KOPT-K1 (cell line): Measurements from ENCODE around the gene OR2B2.

ENCODE experiments used
- H3K27ac ChIP-seq: fragments of 200-600 bp; sonication (generic); 2 replicates; pipeline ENCODE4 v1.5.1; 2016; ENCODE audit warnings: antibody characterized with exemption, mild to moderate bottlenecking, low read depth, low read length; ENCODE audit not compliant: poor library complexity, severe bottlenecking
- H3K36me3 ChIP-seq: fragments of 200-600 bp; sonication (generic); 2 replicates; pipeline ENCODE4 v1.5.1; 2017; ENCODE audit warnings: antibody characterized with exemption, mild to moderate bottlenecking, low read length, moderate library complexity; ENCODE audit not compliant: insufficient read depth
- H3K9me3 ChIP-seq: fragments of 200-600 bp; sonication (generic); 2 replicates; pipeline ENCODE4 v1.5.1; 2017; ENCODE audit warnings: antibody characterized with exemption, low read length, mild to moderate bottlenecking; ENCODE audit not compliant: insufficient read depth, poor library complexity, severe bottlenecking

OR2B2 gene

DNA sequence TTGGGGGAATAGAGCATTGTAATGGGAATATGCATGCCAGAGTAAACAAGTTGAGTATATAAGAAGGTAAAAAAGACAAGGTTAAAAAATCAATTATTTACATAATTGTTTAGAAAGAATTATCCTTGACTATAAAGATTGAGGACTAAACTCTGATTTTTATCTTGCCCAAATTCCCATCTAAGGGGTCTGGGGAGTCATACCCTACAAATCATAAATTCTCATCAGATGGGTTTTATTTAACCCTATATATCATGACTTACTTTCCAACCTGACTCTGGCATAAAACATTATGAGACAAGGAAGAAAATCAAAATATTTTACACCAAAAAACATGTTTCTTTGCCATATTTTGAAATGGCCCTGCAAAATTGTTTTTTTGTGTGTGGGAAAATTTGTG, 12.7 kb downstream of the OR2B2 start:
- Histone ChIP-seq H3K27ac (no peak overlapping the region), H3K9me3 (no peaks in the 10 kb centered on the region), H3K36me3 (no peaks in the 10 kb centered on the region)

DNA sequence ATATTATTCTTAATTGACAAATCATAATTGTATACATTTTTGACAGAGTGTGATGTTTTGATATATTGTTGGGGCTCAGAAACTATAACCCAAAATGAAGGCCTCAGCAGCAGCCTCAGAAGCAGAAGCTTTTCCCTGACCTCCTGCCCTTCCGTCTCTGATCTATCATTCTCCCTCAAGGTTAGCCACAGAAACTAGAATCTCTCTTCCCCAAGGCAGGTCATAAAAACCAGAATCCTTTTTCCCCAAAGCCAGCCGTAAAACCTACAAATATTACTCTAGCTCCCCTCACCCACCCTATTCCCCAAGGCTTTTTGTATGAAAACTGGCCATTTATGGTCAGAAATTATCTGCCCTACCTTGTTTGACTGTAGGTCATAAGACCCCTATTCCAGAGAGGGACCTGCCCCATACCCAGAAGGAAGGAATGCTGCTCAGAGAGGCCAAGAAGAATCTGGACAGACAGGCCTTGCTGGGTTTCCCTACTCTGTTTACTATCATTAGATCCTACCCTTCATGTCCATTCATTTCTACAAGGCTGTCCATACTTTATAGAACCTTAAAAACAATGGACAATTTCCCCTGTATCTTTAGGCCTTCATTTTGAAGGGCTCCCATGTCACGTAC, 14.5 kb downstream of the OR2B2 start:
- Histone ChIP-seq H3K27ac (no peak overlapping the region), H3K36me3 (no peaks in the 10 kb centered on the region), H3K9me3 (no peaks in the 10 kb centered on the region)

DNA sequence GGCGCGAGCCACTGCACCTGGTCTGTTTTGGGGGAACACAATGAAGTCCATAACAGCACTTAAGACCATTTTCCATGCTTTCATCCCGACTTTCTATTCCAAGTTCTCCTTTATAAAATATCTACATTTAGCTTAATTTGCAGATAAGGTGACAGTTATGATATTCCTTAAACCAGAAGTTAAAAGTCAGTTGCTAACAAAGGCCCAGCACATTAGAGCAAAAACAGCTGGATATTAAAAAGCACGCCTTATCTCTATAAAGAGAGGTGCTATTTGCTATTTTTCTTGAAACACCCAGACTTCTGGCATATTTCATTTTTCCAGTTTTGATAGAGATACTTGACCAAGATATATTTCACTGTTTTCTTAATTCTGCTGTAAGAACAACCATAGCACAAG, 15.8 kb downstream of the OR2B2 start:
- Histone ChIP-seq H3K36me3 (no peaks in the 10 kb centered on the region), H3K27ac (peak overlapping the region; percentile 98), H3K9me3 (no peaks in the 10 kb centered on the region)

DNA sequence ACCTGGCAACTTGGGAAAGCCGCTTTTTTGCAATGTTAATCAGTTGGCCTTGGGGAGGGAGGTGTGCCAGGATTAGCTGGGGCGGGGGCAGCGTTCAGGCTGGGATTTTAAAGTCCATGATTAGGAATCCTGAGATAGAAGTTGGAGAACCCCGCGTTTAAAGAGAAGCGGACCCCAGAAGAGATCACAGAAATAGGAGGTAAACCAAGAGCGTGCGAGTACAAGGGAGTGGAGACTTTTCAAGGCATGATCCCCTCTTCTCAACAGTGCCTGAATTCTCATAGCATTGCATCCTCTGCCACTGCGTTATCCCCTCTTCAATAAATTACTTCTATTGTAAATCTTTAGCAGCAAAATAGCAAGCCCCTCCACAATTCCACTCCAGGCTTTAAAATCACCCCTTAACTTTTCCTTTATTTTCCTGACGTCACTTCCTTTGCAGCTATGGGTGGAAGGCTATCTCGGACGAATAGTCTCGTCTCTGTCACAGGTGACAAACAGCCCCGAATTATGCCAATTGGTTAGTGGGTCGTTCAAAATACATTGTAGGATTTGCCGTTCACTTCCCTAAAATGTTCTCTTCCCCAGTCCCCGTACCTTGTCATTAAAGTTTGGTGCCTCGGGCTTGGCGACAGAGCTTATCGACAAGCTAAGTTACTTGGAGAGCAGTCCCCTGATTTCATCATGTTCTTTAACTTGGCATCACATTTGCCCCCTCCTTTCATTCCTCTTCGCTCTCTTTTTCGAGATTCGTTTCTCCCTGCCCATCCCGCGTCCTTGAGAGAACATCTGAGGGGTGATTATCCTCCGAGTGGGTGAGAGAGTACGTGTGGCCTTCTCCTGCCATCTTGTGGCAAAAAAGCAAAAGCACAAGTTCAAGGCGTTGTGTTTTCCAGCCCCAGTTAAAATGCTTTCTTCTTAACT, 17.1 kb downstream of the OR2B2 start:
- Histone ChIP-seq H3K9me3 (no peaks in the 10 kb centered on the region), H3K36me3 (no peaks in the 10 kb centered on the region), H3K27ac (peak overlapping the region; percentile 98)

DNA sequence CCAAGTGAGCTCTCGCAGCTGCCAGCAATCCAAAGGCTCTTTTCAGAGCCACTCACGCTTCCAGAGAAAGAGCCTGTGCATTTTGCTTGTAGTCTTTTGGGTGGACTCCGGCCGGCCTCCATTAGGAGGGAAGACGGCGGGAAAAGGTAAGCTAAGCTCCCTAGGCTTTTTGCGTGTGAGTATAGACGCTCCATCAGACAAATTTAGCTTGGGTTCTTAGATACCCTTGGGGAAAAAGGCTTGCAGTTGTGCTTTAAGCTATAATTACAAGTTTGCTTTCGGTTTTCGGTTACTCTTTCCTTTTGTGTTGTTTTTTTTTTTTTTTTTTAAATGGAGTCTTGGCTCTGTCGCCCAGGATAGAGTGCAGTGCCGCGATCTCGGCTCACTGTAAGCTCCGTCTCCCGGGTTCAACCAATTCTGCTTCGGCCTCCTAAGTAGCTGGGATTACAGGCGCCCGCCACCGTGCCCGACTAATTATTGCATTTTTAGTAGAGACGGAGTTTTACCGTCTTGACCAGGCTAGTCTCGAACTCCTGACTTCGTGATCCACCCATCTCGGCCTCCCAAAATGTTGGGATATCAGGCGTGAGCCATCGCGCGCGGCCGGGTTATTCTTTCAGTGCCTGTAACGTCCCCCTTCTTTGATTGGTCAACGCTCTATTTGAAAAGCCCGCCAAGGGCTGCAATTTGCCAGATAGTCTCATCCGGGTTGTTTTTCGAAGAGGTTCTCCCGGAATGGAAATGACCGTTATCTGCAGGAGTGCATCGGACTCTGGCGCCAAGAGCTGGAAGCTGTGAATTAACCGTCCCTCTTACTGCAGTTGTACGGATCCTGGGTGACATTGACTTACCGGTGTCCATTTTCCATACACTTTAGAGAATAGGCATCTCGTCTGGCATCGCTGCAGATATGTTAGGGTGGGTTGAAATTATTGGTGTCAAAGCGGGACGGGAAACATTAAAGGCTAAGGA, 18.1 kb downstream of the OR2B2 start:
- Histone ChIP-seq H3K27ac (peak overlapping the region; percentile 98), H3K36me3 (no peaks in the 10 kb centered on the region), H3K9me3 (no peaks in the 10 kb centered on the region)

DNA sequence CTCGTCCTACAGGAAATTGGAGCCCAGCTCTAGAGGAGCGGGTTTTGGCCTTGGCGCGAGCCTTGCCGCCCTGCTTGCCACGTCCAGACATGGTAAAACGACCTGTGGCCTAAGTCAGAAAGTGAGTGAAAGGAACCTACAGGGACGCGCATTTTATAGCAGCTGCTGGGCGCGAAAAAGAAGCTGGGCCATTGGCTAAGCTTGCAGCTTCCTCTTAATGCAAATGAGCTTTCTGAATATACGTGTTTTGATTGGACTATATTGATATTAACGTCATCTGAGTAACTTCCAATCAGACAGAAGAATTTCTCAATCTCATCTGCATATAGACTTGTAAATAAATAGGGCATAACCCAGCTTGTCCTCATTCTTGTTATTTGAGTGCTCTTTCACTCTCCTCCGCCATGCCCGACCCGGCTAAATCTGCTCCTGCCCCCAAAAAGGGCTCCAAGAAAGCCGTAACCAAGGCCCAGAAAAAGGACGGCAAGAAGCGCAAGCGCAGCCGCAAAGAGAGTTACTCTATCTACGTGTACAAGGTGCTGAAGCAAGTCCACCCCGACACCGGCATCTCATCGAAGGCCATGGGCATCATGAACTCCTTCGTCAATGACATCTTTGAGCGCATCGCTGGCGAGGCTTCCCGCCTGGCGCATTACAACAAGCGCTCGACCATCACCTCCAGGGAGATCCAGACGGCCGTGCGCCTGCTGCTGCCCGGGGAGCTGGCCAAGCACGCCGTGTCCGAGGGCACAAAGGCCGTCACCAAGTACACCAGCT, 18.9 kb downstream of the OR2B2 start:
- peak overlapping the region; percentile 98 for H3K27ac ChIP-seq
- no peaks in the 10 kb centered on the region for H3K36me3 ChIP-seq
- H3K9me3 ChIP-seq, result no peaks in the 10 kb centered on the region

DNA sequence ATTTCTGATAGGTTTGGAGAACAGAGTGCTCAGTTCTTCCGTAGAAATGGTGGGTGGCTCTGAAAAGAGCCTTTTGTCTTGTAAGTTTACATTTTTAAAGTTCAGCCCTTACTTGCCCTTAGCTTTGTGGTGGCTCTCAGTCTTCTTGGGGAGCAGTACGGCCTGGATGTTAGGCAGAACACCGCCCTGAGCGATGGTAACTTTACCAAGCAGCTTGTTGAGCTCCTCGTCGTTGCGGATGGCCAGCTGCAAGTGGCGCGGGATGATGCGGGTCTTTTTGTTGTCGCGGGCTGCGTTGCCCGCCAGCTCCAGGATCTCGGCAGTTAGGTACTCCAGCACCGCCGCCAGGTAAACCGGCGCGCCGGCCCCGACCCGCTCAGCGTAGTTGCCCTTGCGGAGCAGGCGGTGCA, 19.5 kb downstream of the OR2B2 start:
- no peaks in the 10 kb centered on the region for H3K36me3 ChIP-seq
- H3K9me3 ChIP-seq, result no peaks in the 10 kb centered on the region
- peak overlapping the region; percentile 98 for H3K27ac ChIP-seq

DNA sequence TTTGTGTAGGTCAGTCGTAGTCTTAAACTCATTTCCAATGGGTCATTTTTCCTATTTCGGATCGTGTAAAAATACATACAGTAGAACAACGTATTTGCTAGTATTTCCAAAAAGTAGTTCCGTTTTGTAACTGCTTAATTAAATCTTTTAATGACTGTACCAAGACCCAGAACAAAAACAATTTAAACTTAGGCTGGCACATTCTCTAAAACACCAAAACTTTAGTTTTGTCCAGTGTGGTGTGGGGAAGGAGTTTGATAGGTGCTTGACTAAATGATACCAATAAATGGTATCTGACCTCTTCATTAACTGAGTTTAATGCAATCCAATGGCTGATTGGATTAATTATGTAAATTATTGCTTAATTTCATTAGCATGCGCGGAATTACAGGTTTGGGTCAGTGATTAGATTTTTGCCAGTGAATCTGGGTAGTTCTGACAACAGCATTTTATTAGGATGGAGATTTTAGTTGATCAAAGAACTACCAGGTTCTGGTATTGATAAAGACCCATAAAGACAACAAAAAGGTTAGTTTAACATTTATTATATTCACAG, 20.8 kb downstream of the OR2B2 start:
- Histone ChIP-seq H3K36me3 (no peaks in the 10 kb centered on the region), H3K9me3 (no peaks in the 10 kb centered on the region), H3K27ac (peak overlapping the region; percentile 98)

DNA sequence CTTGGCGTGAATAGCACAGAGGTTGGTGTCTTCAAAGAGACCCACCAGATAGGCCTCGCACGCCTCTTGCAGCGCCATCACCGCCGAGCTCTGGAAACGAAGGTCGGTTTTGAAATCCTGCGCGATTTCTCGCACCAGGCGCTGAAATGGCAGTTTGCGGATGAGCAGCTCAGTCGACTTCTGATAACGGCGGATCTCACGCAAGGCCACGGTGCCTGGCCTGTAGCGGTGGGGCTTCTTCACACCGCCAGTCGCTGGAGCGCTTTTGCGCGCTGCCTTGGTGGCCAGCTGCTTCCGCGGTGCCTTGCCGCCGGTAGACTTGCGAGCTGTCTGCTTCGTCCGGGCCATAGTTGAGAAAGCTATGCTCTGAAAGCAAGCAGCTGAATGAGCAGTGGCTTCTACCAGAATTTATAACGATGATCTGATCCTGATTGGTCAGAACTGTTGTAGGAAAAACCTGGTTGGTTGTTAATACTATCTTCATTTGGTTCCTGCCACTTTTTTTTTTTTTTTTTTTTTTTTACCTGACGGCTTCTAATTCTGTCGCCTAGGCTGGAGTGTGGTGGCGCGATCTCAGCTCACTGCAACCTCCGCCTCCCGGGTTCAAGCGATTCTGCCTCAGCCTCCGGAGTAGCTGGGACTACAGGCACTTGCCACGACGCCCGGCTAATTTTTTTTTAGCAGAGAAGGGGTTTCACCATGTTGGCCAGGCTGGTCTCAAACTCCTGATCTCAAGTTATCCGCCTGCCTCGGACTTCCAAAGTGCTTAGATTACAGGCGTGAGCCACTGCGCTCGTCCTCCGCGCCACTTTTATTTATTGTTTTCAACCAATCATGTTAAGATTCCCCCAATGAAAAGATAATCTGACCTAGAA, 21.5 kb downstream of the OR2B2 start:
- Histone ChIP-seq H3K27ac (peak overlapping the region; percentile 98), H3K9me3 (no peaks in the 10 kb centered on the region), H3K36me3 (no peaks in the 10 kb centered on the region)

DNA sequence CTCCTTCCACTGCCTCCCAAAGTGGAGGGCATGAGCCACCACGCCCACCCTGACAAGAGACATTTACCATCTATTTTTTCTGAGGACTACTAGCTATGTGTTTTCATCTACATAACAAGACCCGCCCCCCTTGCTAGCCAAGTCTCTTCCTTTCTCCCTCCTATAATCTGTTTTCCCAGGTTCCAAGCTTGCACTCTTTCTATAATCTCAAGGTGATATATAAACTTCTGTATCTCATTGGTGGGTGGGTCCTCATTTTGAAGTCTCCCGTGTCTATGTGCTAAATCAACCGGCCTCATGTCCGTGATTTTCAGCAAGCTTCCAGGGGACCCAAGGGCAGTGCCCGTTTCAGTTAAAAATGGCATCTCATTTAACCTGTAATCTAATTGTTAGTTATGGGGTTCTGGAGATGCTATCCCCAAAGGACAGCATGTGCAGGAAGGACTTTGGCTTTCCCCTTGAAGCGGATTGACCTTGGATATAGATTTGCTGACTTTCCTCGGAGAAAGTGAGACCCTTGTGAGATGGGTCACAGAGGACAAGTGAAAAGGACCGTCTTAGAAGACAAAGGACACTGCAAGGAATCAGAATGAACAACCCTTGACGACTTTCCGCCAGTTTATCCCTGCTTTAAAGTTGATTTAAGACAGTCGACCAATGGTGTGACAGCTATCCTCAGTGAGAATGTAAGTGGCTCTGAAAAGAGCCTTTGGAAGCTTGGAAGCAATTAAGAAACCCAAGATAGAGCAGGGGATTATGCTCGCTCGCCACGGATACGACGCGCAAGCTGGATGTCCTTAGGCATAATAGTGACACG, 22.4 kb downstream of the OR2B2 start:
- Histone ChIP-seq H3K27ac (peak overlapping the region; percentile 98), H3K9me3 (no peaks in the 10 kb centered on the region), H3K36me3 (no peaks in the 10 kb centered on the region)

DNA sequence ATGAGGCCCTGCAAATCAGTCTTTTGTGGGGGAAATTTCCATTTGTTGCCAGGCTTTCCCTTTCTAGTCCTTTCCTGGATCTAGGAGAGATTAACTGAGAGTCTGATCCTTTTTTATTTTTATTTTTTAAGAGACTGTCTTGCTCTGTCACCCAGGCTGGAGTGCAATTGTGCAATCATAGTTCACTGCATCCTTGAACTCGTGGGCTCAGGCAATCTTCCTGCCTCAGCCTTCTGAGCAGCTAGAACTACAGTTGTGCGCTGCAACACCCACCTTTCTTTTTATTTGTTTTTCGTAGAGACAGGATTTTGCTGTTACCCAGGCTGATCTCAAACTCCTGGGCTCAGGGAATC, 22.9 kb downstream of the OR2B2 start:
- Histone ChIP-seq H3K9me3 (no peaks in the 10 kb centered on the region), H3K36me3 (no peaks in the 10 kb centered on the region), H3K27ac (peak overlapping the region; percentile 98)

DNA sequence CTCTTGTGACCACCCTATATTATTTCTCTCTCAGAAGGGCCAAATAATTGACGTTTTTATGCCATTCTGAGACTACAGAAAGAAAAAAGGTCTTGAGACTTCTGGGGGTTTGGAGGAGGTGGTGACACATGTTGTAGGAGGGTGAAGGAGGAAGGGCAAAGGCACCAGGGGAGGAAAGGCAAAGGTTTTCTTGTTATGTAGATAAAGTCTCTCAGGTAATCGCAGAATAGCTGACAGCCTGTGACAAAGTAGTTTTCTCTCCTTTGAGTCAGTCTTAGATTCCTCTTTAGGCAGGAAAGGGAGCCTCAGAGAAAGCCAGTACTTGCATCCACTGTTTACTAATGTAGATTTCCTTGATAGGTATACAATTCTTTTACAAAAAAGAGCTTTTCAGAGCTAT, 23.6 kb downstream of the OR2B2 start:
- no peaks in the 10 kb centered on the region for H3K9me3 ChIP-seq
- H3K27ac ChIP-seq, result peak overlapping the region; percentile 98
- no peaks in the 10 kb centered on the region for H3K36me3 ChIP-seq

DNA sequence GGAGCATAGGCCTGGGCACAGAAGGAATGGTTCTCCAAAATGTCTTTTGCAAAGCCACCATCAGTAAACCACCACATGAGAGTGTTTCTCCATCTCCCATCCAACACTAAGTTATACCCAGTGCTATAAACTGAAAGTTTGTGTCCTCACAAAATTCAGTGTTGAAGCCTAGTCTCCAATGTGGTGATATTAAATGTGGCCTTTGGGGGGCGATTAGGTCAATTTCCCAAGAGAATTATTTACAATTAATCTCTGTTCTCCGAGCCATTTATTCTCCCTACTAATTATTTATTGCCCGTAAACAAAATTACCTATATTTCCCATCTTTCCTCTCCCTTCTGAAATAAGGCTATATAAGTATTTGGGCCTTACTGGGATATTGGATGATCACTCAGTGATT, 26.1 kb downstream of the OR2B2 start:
- no peaks in the 10 kb centered on the region for H3K36me3 ChIP-seq
- peak overlapping the region; percentile 50 for H3K27ac ChIP-seq
- no peaks in the 10 kb centered on the region for H3K9me3 ChIP-seq
